ENCODE data around the gene ZNF792.
"Not testable (repeated sequence)": the region's sequence is repeated elsewhere in the genome, so short reads cannot be mapped to it uniquely, and the experiment has no call there.

The ZNF792 gene

DNA sequence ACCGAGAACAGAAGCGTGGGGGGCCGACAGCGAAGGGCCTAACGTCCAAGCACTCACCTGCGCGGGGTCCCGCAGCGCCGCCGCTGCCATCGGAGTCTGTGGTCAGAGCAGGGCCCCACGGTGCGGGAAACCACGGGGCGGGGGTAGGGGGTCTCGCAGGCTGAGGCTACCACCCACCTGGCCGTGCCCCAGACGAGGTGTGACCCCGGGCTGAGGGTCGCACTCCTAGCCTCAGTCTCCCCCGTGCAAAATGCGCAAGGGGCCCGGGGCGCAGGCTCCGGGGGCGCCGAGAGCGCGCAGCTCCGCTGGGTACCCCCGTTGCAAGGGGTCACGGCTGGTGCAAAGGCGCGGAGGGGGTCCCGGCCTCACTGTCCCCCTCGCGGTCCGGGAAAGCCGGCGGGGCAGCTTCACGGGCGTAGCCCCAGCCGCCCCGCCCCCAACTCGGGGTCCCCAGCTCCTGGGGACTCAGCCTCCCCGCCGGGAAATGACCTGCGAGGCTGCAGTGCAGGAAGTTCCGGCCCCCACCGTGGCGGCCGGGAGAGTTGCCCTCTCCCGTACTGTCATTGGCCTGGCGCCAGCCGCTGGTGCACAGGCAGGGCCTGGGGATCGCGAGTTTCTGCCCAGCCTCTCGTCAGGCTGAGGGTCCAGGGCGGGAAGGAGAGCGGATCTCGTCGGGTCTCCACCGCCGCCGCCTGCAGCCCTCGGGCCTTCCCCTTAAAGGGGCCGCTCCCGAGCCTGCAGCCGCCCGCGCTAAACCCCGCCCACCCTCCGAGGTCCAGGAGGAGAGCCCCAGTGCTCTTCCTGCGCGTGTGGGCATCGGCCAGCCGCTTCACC is at the start of gene ZNF792:
Gene ZNF792, minus strand, starts transcription at position 657 of the 834 bp plus-strand sequence. Its CDS starts 567 bp downstream, at position 90.
- peak; percentile 44 for DNase-seq

DNA sequence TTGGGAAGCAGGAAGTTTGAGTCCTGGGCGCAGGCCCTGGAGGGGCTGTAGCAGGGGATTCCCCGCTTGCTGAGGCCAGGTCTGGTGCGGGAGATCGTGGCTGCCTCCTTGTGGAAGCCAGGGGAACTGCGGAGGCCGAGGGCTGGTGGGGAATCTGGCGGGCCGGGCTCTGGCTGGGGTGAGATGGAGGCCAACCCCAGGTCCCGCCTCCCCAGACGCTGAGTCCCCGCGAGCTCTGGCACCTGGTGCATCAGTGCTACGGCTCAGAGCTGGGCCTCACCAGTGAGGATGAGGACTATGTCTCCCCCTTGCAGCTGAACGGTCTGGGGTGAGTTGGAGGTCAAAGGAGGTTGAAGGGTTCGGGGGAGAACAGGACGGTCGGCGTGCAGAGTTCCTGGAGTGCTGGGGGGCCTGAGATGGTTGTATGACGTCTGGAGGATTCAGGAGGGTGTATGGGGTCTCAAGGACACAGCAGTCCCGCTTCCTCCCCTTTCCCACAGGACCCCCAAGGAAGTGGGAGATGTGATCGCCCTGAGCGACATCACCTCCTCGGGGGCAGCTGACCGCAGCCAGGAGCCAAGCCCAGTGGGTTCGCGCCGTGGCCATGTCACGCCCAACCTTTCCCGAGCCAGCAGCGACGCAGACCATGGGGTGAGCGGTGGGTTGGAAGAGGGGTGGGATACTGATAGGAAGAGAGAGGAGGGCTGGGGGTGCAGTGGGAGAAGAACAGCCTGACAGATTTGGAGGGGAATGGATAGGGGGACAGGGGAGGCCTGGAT is 49.2 kb upstream of the ZNF792 start:
- peak; percentile 78 for DNase-seq

DNA sequence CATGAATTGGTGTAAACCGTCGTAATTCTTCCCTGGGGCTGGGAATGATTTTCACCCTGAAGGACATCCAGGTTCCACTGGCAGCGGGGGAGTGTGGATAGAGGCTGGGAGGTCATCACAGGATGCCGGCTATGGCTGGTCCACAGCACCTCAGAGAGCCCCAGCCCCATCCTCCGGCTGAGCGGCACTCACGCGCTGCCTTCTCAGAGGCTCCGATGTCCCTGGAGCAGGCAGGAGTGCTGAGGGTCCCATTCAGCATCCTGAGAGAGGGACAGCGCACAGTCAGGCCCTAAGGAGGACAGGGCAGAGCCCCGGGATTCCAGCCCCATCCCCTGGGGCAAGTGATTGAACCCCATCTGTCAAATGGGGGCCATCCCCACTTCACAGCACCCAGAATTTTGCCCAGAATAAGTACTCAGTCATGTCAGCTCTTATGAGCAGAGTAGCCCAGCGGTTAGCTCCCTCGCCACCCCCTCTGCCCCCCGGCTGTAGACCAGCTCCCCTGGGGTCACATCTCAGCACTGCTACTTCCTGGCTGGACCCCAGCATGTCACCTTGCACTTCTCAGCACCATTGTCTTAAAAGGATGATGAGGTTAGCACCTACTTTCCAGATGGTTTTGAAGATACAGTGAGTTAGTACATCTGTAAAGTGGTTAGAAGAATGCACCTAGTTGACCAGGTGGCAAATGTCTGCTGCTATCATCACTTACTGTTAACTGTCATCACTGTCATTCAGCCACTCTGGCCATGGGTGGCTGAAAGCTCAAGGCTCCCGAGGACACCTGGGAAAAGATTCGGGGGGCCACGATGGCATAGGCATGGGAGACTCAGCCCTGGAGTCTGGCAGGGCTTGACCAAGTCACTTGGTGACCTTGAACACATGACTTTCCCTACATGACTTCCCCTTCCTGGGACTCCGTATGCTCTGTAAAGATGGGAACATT is 48.0 kb upstream of the ZNF792 start:
- DNase-seq = no peak

DNA sequence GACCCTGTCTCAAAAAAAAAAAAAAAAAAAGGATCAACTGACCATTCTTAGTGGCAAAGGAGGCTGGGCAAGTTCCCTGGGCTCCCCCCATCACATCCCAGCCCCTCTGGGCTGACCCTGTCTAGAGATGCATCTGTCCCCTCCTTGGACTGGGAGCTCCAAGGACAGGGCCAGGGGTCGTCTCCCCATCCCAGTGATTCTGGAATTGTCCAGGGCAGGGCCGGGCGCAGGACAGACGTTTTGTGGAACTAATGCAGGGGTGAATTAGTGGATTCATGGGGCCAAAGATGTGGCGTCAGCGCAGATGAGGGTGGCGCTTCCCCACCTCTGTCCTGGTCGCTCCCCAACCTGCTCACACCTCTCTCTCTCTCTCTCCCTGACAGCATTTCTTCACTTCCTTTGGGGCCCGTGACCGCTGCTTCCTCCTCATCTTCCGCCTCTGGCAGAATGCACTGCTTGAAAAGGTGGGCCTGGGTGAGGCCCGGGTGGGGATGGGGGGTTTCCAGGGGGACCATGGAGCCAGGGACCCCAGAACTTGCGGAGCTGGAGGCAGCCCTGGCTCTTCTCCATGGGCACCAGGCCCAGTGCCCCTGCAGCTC is 47.2 kb upstream of the ZNF792 start:
- DNase-seq = no peak

DNA sequence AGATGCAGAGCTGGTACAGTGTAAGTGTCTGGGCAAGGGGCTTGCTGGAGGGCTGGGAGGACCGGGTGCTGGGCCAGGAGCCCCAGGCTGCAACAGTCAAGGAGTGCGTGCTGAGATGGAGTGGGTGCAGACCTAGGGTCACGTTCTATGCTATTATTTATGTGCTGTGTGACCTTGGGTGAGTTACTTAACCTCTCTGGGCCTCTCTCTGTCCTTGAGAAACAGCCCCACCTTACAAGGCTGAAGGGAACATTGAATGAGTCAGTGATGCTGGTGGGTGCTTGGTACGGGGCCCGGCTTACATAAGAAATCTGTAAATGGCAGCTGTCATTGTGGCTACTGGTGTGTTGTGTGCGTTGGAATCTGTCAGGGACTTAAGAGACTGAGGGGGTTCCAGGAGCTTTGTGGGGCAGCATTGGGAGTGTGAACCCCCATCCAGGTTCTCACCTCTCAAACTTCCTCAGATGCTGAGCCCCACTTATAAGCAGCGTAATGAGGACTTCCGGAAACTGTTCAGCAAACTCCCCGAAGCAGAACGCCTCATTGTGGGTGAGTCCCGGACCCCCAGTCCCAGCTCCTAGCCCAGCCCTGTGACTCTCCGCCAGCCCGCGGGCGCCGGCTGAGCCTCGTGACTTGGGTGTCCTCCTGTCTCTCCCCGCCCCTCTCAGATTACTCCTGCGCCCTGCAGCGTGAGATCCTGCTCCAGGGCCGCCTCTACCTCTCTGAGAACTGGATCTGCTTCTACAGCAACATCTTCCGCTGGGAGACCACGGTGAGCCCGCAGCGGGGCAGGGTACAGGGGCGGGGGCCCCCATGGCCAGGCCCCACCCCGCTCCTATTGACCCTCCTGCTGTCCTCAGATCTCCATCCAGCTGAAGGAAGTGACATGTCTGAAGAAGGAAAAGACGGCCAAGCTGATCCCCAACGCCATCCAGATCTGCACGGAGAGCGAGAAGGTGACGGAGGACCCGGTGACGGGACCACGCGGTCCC is 45.7 kb upstream of the ZNF792 start:
- no peak for DNase-seq

DNA sequence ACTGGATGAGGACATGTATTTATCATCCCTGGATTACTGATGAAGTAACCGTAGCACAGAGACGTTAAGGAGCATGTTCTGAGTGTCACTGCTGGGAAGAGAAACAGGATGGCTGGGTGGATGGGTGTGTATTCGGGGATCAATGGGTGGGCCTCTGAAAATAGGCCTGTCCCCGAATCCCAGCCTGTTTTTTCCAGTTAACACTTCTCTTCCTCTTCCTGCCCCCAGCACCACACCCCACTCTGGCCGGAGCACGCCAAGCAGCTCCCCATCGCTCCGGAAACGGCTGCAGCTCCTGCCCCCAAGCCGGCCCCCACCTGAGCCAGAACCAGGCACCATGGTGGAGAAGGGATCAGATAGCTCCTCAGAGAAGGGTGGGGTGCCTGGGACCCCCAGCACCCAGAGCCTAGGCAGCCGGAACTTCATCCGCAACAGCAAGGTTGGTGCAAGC is 44.9 kb upstream of the ZNF792 start:
- DNase-seq = no peak

DNA sequence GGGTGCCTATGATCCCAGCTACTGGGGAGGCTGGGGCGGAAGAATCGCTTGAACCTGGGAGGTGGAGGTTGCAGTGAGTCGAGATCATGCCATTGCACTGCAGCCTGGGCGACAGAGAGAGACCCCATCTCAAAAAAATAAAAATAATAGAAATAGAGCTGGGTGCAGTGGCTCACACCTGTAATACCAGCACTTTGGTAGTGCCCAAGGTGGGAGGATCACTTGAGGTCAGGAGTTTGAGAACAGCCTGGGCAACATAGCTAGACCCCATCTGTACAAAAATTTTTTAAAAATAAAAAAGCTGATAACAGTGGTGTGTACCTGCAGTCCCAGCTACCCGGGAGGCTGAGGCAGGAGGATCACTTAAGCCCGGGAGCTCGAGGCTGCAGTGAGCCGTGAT is 43.4 kb upstream of the ZNF792 start:
- not testable (repeated sequence) for DNase-seq

DNA sequence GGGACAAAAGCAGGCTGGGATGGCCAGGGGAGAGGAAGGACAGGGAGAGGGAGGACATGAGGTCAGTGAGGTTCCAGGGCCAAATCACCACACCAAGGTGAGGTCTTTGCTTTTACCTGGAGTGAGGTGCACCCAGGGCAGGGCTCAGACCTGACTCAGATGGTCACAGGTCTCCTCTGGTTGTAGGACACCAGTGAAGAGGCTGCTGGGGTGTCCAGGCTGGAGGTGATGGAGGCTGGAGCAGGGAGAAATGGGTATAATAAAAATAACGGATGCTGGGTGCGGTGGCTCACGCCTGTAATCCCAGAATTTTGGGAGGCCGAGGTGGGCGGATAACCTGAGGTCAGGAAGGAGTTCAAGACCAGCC is 43.0 kb upstream of the ZNF792 start:
- no peak for DNase-seq

DNA sequence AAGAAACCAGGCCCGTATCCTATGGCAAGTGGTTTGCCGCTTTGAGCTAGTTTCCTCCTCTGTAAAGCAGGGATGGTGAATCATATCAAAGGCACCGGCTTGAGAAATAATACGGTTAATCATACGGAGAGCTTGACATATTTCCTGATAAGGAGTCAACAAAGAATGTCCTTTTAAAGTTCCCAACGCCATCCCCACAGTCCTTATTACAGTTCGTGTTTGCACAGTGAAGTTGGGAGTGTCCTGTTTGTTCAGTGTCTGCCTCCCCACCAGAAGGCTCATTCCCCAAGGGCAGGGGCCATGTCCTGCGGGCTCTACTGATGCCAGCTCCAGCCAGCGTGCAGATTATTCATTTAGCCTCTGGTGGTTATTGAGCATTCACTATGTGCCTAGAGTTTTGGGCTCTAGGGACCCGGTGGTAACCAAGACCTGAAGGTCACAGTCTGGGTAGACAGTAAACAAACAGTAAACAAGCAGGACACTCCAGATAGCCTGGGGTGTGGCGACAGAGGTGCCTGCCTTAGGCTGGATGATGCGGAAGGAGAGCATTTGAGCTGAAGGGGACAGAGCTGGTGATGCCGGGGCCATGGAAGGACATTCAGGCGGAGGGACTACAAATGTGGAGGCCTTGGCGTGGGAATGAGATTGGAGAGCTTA is 42.4 kb upstream of the ZNF792 start:
- no peak for DNase-seq

DNA sequence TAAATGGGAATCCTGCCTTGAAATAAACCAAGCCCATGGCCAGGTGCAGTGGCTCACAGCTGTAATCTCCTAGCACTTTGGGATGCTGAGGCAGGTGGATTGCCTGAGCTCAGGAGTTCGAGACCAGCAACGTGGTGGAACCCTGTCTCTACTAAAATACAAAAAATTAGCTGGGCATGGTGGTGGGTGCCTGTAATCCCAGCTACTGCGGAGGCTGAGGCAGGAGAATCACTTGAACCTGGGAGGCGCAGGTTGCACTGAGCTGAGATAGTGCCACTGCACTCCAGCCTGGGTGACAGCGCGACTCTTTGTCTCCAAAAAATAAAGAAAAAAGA is 41.9 kb upstream of the ZNF792 start:
- DNase-seq = not testable (repeated sequence)

DNA sequence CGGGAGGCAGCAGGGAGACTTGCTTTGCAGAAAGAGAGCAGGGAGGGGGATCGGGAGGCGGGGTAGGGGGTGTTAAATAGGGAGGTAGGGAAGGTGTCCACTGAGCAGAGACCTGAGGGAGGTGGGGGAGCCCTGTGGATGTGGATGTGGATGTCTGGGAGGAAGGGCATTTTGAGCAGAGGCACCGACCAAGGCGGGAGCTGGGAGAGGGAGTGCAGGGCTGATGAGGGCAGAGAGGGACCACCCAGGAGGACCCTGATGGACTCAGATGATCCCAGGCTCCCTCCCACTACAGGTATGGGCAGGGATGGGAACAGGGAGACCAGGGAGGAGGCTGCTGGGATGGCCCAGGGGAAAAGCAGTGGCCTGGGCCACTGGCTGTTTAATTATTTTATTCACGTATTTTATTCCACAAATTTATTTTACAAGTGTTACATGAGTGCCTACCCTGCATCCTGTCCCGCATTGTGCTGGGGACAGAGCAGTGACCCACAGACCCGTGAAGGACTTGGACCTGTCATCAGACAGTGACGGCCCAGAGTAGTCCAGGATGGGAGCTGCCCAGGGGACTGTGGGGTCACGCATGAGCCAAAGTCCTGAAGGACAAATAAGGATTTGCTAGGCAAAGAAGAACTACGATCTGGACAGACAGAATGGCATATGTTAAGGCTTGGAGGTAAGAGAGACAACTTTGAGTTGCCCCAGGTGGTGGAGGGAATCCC is 41.4 kb upstream of the ZNF792 start:
- DNase-seq = no peak

DNA sequence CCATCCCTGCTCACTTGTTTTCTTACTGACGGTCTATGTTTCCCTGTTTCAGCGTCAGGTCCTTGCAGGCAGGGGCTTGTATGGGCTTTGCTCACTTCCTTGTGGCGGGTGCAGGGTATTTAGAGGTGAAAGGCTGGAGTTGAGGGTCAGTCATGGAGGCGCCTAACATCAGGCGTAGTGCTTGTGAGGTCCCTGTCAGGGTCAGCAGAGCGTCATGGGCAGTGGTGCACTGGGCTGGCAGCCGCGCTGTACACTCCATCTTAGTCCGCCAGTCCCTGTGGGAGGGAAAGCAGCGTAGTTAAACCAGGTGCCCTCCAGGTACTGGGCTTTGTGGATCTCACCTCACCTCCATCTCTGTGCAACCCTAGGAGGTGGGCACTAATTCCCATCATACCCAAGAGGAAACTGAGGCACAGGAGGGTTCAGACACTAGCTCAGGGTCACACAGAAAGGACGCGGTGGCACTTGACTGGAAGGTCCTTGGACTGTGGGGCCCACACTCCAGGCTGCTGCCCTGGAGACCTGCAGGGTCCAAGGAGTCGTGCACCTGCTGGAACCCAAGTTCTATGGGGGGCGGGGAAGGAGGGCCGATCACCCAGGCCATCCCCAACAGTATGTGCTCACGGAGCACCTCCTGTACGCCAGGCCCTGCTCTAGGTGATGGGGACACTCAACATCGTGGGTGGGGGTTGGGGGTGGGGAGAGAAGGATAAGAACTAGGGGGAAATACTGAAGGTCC is 40.7 kb upstream of the ZNF792 start:
- DNase-seq = no peak

DNA sequence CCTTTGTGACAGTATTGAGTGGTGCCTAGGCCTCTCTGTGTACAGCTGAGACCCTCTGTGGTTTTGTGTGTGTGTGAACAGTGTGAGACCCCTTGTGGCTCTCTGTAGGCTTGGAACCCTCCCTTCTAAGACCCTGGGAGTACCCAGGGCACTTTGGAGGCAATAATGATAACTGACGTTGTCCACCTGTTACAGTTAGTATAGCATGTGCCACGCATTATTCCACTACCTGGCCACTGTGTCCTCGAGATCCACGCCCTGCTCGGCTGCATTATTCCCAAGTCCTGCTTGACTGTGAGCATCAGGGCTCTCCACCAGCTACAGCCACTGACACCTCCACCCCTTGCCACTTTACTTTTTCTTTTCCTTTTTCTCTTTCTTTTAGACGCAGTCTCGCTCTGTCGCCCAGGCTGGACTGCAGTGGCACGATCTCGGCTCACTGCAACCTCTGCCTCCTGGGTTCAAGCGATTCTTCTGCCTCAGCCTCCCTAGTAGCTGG is 38.1 kb upstream of the ZNF792 start:
- DNase-seq = no peak

DNA sequence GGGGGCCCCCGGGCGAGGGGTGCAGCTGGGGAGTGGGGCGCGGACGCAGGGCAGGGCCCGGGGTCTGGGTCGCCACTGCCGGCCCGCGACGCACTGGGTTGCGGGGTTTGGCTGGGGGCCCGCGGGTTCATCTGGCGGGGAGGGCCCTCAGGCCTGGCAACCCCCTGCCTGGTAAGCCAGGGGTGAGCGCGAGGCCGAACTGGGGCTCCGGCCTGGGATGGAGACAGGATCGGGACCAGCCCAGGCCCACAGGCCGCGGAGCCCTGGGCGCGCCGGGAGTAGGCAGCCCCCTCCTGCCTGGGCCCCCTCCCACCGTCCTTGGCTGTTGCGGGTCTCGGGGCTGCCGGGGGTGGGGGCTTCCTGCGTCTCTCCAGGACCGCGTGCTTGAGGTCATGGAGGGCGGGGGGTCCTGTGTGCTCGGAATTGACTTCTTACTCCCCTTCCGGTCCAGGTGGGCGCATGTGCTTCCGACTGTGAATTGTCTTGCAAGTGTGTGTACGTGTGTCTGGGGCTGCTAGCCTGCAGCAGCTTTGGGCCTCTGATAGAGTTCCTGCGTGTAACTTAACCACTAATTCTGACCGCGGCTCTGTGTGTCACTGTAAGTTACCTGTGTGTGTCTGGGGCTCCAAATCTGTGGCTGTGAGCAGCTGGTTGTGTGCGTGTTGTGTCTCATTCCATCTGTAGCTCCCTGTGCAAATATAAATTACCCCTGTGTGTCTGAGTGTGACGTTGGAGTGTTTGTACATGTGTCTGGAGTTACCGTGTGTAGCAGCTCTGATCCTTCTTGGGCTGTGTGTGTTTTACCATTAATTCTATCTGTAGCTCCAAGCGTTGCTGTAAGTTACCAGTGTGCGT is 36.8 kb upstream of the ZNF792 start:
- peak; percentile 68 for DNase-seq

DNA sequence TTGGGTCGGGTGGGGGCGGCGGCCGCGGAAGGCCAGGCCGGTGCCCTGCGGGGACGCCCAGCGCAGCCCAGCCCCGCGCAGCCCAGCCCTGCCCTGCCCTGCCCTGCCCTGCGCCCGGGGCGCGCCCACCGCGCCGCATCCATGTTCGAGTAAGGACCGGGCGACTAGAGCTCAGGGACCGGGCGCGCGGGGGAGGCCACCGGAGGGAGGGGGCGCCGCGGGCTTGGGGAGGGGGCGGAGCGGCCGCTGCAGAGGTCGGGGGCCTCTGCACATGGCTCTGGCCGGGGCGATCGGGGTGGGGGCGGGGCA is 36.3 kb upstream of the ZNF792 start:
- no peak for DNase-seq

DNA sequence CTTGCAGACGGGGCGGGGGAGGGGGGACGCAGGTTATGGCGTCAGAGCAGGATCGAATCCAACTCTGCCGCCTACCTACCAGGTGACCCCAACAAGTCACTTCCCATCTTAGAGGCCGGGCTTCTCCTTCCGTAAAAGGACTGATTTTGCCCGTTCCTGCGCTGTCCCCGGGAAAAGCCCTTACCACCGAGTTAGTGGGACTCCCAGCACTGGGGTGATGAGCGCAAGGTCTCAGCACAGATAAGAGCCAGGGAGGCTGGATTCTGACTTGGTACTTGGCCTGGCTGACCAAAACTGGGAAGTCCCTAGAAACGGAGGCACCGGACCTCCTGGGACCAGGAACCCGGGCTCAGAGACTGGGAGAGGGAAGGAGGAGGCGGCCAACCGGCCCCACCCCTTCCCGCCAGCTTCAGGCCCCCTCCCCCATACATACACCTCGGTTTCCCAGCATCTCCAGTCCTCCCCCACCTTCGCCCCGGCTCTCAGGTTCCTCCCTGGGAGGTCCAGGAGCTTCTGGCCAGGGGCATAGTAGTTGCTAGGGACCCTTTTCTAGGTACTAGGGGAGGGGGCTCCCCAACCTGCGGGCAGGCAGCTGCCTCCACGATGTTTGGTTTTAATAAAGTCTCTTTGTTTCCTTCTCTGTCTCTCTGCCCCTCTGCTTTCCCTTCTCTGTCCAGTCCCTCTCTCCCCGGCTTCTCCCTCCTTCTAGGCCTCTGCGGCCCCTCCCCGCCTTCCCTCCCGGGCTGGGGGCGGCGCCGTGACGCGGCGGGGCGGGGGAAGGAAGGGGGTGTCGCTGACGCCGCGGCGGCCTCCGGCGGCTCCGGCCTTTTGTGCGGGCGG is 35.7 kb upstream of the ZNF792 start, which contains the start of gene GRAMD1A:
Gene GRAMD1A, plus strand, starts transcription at position 826 of the 840 bp plus-strand sequence. CDS start 156 bp downstream, outside the sequence.
- DNase-seq = peak; percentile 97
